Suprapubic skin (tissue), 3 donors: ENCODE data around the gene SGPL1.

Experiments used
- POLR2AphosphoS5 ChIP-seq, 3 donors: sonication (generic); formaldehyde crosslinking; IDR thresholded peaks; one replicate each; pipeline ENCODE4 v1.6.1; 2017; ENCODE audit warnings: antibody characterized with exemption in 3 of 3
- TF ChIP-seq, protein P1 (sequence below), 2 donors: fragments of 200-600 bp in 1 of 2; fragments of 450-650 bp in 1 of 2; sonication (generic) in 1 of 2; IDR thresholded peaks; one replicate each; pipeline ENCODE4 v1.5.1; 2016 to 2019; ENCODE audit warnings: antibody characterized with exemption in 2 of 2, mild to moderate bottlenecking in 1 of 2, moderate library complexity in 1 of 2

DNA sequence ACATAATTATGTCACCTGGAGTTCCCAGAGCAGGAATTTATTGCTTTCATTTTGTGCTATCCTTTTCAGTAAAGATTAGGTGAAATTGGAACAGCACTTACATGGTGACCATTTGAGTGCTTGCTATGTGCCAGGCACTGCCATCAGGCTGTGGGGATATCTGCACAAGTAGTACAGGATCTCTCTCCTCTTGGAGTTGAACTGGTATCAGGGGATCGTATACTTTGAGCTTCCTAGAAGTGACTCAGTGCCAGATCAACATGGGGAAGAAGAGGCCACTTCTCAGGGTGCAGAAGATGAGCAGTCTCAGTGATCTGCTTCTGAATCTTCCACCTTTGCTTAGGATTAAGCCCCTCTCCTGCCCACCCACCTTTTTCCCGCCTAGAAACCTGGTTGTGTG is 29.5 kb downstream of the SGPL1 start:
- TF ChIP-seq, protein P1, sequence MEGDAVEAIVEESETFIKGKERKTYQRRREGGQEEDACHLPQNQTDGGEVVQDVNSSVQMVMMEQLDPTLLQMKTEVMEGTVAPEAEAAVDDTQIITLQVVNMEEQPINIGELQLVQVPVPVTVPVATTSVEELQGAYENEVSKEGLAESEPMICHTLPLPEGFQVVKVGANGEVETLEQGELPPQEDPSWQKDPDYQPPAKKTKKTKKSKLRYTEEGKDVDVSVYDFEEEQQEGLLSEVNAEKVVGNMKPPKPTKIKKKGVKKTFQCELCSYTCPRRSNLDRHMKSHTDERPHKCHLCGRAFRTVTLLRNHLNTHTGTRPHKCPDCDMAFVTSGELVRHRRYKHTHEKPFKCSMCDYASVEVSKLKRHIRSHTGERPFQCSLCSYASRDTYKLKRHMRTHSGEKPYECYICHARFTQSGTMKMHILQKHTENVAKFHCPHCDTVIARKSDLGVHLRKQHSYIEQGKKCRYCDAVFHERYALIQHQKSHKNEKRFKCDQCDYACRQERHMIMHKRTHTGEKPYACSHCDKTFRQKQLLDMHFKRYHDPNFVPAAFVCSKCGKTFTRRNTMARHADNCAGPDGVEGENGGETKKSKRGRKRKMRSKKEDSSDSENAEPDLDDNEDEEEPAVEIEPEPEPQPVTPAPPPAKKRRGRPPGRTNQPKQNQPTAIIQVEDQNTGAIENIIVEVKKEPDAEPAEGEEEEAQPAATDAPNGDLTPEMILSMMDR (IDR thresholded peaks at IDR 0.05) = no peak
- TF ChIP-seq POLR2AphosphoS5 (IDR thresholded peaks at IDR 0.05) = no peak
